Kidney (tissue), 14 donors: Measurements from ENCODE around the gene ARL15. TPM values are rescaled to one million over a fixed set of nuclear protein-coding genes. Genes with fewer than 3 reads are reported as not detected.

Experiments
- DNase-seq, 5 donors: peaks; one replicate each; pipeline ENCODE4 v3.0.0-alpha.2; 2013 to 2020
- FAIRE-seq: peaks from 2 replicates; lab custom pipeline; 2012; peaks lifted over from hg19 to GRCh38; lab: Jason Lieb, UNC
- H3K27ac ChIP-seq, 2 donors: one replicate each; pipeline ENCODE4 v1.7.0; 2013; ENCODE audit warnings: low read depth in 2 of 2, low read length in 2 of 2, inconsistent platforms in 1 of 2
- H3K27me3 ChIP-seq: one replicate; pipeline ENCODE4 v1.7.1; 2013; ENCODE audit warnings: low read length, inconsistent platforms; ENCODE audit not compliant: control insufficient read depth, insufficient read depth
- H3K36me3 ChIP-seq, 3 donors: one replicate each; pipeline versions ENCODE4 v1.7.0 to v1.7.1; 2013; ENCODE audit warnings: low read length in 3 of 3, control low read depth in 1 of 3, inconsistent platforms in 1 of 3; ENCODE audit not compliant: insufficient read depth in 3 of 3, control insufficient read depth in 2 of 3
- H3K4me1 ChIP-seq, 3 donors: one replicate each; pipeline versions ENCODE4 v1.7.0 to v1.7.1; 2013; ENCODE audit warnings: low read length in 3 of 3, inconsistent platforms in 1 of 3, low read depth in 1 of 3; ENCODE audit not compliant: control insufficient read depth in 2 of 3, insufficient read depth in 2 of 3
- H3K4me3 ChIP-seq, 3 donors: one replicate each; pipeline versions ENCODE4 v1.7.0 to v1.8.1; 2013; ENCODE audit warnings: low read length in 3 of 3, control low read depth in 1 of 3, inconsistent platforms in 1 of 3
- H3K9ac ChIP-seq, 3 donors: one replicate each; pipeline versions ENCODE4 v1.7.0 to v1.7.1; 2013; ENCODE audit warnings: low read length in 3 of 3, control low read depth in 1 of 3, inconsistent platforms in 1 of 3
- H3K9me3 ChIP-seq, 3 donors: one replicate each; pipeline versions ENCODE4 v1.7.0 to v1.7.1; 2013; ENCODE audit warnings: low read length in 3 of 3, control low read depth in 1 of 3, inconsistent platforms in 1 of 3; ENCODE audit not compliant: control insufficient read depth in 2 of 3, insufficient read depth in 1 of 3
- CTCF ChIP-seq: IDR thresholded peaks from 3 replicates; pipeline ENCODE4 v1.5.1; 2012; ENCODE audit warnings: mild to moderate bottlenecking, moderate library complexity, borderline replicate concordance; ENCODE audit not compliant: insufficient read depth; ENCODE audit errors: extremely low read depth
- intact Hi-C: fragments of 100-400 bp; cut with DNase I; formaldehyde crosslinking; loops from one replicate; pipeline ENCODE4 v1.11.1; 2022
- polyA plus RNA-seq: library from polyadenylated mRNA; stranded (reverse); fragments of 350-450 nt; fragmentation: Illumina TruSeq; extraction: RNeasy Lipid Tissue Mini Kit (QIAGEN cat#74804); gene quantifications from one replicate; pipeline ENCODE4 v1.2.3, GENCODE V29; 2014; ENCODE audit warnings: low read depth, low replicate concordance; ENCODE audit not compliant: insufficient read depth
- total RNA-seq: library from RNA; stranded (reverse); fragmentation: NEBNext Ultra II Directional; extraction: Animal tissue kit (Norgen Biotek cat#: 25700); gene quantifications from one replicate; pipeline ENCODE4 v1.2.1, GENCODE V29; 2021
- donor health status: control.
- donor health status: control.
- donor health status: control.
- donor health status: control.
- donor health status: control.
- donor health status: DM: yes; HTN: yes; CAD: no.
- donor health status: Normal renal cell carcinoma (clear cell type).

ARL15 gene
- total and polyA plus RNA-seq, 2 donors from 2014 or later = 21.1 to 36.6 TPM

DNA sequence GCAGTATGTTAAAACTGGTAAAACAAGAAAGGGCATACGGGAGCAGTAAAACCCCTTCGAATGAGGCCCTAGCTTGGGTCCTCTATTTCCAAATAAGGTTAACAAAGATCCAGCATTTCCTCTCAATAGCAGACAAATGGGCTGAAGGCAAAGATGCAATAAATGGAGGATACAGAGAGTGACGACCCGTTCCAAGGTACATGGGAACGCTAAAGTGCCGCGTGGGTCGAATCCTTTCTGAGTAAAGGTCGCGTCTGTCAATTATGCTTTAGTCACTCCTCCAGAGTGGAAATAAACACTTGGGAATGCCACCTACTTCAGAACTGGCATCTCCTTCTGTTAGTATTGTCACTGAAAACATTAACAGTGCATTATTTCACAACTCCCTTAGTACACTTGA lies 24.7 kb downstream of the ARL15 start:
- no peaks in the 10 kb centered on the region for H3K36me3 ChIP-seq
- intact Hi-C loops = no loop called here
- peaks cover 0 to 2% (median 0%) of the 10 kb centered on the region in 3 donors for H3K4me1 ChIP-seq
- no peak overlapping the region for H3K9ac ChIP-seq
- H3K9me3 ChIP-seq = no peaks in the 10 kb centered on the region
- peak in 1 of 5 donors; percentile 50 for DNase-seq
- H3K4me3 ChIP-seq = peak overlapping the region in 1 of 3 donors; percentile 42
- H3K27me3 ChIP-seq = no peaks in the 10 kb centered on the region
- no peak for TF ChIP-seq CTCF
- FAIRE-seq = no peak
- H3K27ac ChIP-seq = no peak overlapping the region

GRCh38 chr5:54284586-54284985 lies 25.8 kb downstream of the ARL15 start:
- Histone ChIP-seq H3K9me3 (no peaks in the 10 kb centered on the region), H3K4me3 (no peak overlapping the region), H3K4me1 (peaks cover 0 to 2% (median 0%) of the 10 kb centered on the region in 3 donors), H3K36me3 (no peaks in the 10 kb centered on the region), H3K9ac (no peak overlapping the region), H3K27me3 (no peaks in the 10 kb centered on the region), H3K27ac (no peak overlapping the region)
- FAIRE-seq (no peak), DNase-seq (no peak)
- intact Hi-C loops = no loop called here
- TF ChIP-seq CTCF = no peak

DNA sequence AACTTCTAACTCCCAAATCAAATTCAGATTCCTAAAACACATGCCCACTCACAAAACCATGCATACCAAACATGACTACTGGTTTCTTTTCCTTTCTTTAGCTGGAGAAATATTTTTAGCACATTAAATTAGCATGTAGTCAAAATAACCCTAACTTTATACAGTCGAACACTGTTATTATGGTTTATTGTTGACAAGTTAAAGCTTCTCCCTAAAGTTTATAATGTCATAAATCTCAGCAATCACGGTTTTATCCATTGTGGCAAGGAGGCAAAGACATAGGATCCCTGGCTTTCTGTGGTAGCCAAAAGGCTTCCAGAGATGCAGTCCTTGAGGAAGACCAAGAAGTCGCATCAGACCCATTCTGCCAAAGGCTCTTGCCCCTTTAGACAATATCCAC lies 27.5 kb downstream of the ARL15 start:
- Histone ChIP-seq H3K4me3 (no peak overlapping the region), H3K36me3 (no peaks in the 10 kb centered on the region), H3K9ac (no peak overlapping the region), H3K4me1 (peaks cover 0 to 12% (median 8%) of the 10 kb centered on the region in 3 donors), H3K27ac (no peak overlapping the region), H3K27me3 (no peaks in the 10 kb centered on the region), H3K9me3 (no peaks in the 10 kb centered on the region)
- DNase-seq (no peak), FAIRE-seq (no peak)
- intact Hi-C loops = no loop called here
- TF ChIP-seq CTCF = no peak
